Measurements from ENCODE around the gene CTU2.

CTU2 gene

GRCh38 chr16:88732172-88732960 lies 26.1 kb downstream of the CTU2 start (continued):
- TF ChIP-seq TSHZ2 (CRISPR knock-in tag; IDR thresholded peaks at IDR 0.05) (no peak), CSDC2 (CRISPR knock-in tag; IDR thresholded peaks at IDR 0.05) (no peak)

GRCh38 chr16:88732961-88733294 lies 26.6 kb downstream of the CTU2 start:
- no peak for ATAC-seq
- no peak for TF ChIP-seq ISL1 (CRISPR knock-in tag; IDR thresholded peaks at IDR 0.05)
- no peak for TF ChIP-seq ZFP30 (CRISPR knock-in tag; IDR thresholded peaks at IDR 0.05)
- no peak for TF ChIP-seq ZNF565 (CRISPR knock-in tag; conservative IDR thresholded peaks at IDR 0.05; ENCODE audit: low read depth)
- TF ChIP-seq RARB (CRISPR knock-in tag; IDR thresholded peaks at IDR 0.05), result no peak
- no peak for TF ChIP-seq BACH2 (CRISPR knock-in tag; IDR thresholded peaks at IDR 0.05; ENCODE audit: borderline replicate concordance)
- TF ChIP-seq ESRRG (CRISPR knock-in tag; IDR thresholded peaks at IDR 0.05), result no peak
- no peak for TF ChIP-seq TCF4 (CRISPR knock-in tag; IDR thresholded peaks at IDR 0.05; ENCODE audit: borderline replicate concordance)
- TF ChIP-seq OSR1 (CRISPR knock-in tag; IDR thresholded peaks at IDR 0.05), result no peak
- TF ChIP-seq TOX (CRISPR knock-in tag; IDR thresholded peaks at IDR 0.05; ENCODE audit: borderline replicate concordance), result no peak
- no peak for TF ChIP-seq CREB5 (CRISPR knock-in tag; IDR thresholded peaks at IDR 0.05; ENCODE audit: low read depth)
- no peak for TF ChIP-seq PPARA (CRISPR knock-in tag; IDR thresholded peaks at IDR 0.05; ENCODE audit: borderline replicate concordance)
- TF ChIP-seq ZNF70 (CRISPR knock-in tag; IDR thresholded peaks at IDR 0.05), result no peak
- no peak for TF ChIP-seq ARNTL (CRISPR knock-in tag; IDR thresholded peaks at IDR 0.05; ENCODE audit: borderline replicate concordance, low read depth)
- TF ChIP-seq ZNF8 (CRISPR knock-in tag; IDR thresholded peaks at IDR 0.05), result no peak
- no peak for TF ChIP-seq CSRNP3 (CRISPR knock-in tag; IDR thresholded peaks at IDR 0.05)
- no peak for TF ChIP-seq POU6F1 (CRISPR knock-in tag; IDR thresholded peaks at IDR 0.05; ENCODE audit: borderline replicate concordance, low read depth)

- no peak for ATAC-seq
- TF ChIP-seq PATZ1 (CRISPR knock-in tag; IDR thresholded peaks at IDR 0.05; ENCODE audit: borderline replicate concordance), result no peak
- no peak for TF ChIP-seq ZNF70 (CRISPR knock-in tag; IDR thresholded peaks at IDR 0.05)
- TF ChIP-seq TOX (CRISPR knock-in tag; IDR thresholded peaks at IDR 0.05; ENCODE audit: borderline replicate concordance), result no peak
- no peak for TF ChIP-seq OSR1 (CRISPR knock-in tag; IDR thresholded peaks at IDR 0.05)
- no peak for TF ChIP-seq ZNF565 (CRISPR knock-in tag; conservative IDR thresholded peaks at IDR 0.05; ENCODE audit: low read depth)
- no peak for TF ChIP-seq CREB5 (CRISPR knock-in tag; IDR thresholded peaks at IDR 0.05; ENCODE audit: low read depth)
- no peak for TF ChIP-seq ESRRG (CRISPR knock-in tag; IDR thresholded peaks at IDR 0.05)
- no peak for TF ChIP-seq ARNTL (CRISPR knock-in tag; IDR thresholded peaks at IDR 0.05; ENCODE audit: borderline replicate concordance, low read depth)
- no peak for TF ChIP-seq ZFP3 (CRISPR knock-in tag; IDR thresholded peaks at IDR 0.05)
- no peak for TF ChIP-seq ZC3H10 (CRISPR knock-in tag; IDR thresholded peaks at IDR 0.05)
- TF ChIP-seq ZFP30 (CRISPR knock-in tag; IDR thresholded peaks at IDR 0.05), result no peak
- no peak for TF ChIP-seq ZNF8 (CRISPR knock-in tag; IDR thresholded peaks at IDR 0.05)
- TF ChIP-seq PPARA (CRISPR knock-in tag; IDR thresholded peaks at IDR 0.05; ENCODE audit: borderline replicate concordance), result no peak
- TF ChIP-seq TSHZ2 (CRISPR knock-in tag; IDR thresholded peaks at IDR 0.05), result no peak
These were observed 27.5 kb downstream of the CTU2 start for GRCh38 chr16:88733630-88734360.
